ENCODE results near the gene DNM1L.
A peak's percentile ranks its signal among the peaks of the same experiment; 100 is the strongest.

The DNM1L gene

DNA sequence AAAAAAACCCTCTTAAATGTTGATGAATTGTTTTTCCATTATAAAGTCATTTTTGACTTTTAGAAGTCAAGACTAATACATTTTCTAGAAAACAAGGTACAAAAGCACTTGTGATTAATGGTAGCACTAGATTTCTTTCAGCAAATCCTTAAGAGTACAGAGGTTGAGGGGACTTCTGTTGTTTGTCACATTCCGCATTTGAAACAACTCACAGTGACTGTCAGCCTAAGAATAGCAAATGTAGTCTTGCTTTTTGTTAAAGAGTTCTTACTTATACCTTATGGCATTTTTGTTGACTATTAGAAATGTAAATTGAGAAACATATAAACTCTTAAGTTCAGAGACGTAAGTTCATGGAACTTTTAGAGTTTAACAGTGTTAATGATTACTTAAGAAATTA, 60.2 kb downstream of the DNM1L start:
- in situ Hi-C loops (cut with MboI; ENCODE audit: low pct_unique_long_range_greater_than_20kb, low sequenced_read_pairs, unreplicated experiment), result no loop called here
- DNase-seq (ENCODE audit: low spot score), result no peak

DNA sequence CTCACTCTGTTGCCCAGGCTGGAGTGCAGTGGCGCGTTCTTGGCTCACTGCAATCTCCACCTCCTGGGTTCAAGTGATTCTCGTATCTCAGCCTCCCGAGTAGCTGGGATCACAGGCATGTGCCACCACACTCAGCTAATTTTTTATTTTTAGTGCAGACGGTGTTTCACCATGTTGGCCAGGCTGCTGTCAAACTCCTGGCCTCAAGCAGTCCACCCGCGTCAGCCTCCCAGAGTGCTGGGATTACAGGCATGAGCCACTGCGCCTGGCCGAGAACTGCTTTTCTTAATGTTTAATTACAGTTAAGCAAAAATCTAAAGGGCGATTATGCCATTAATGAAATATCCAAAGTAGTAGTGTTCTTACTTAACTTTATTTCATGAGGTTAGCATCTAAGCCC, 63.0 kb downstream of the DNM1L start:
- DNase-seq (ENCODE audit: low spot score), result no peak
- in situ Hi-C loops (cut with MboI; ENCODE audit: low pct_unique_long_range_greater_than_20kb, low sequenced_read_pairs, unreplicated experiment), result no loop called here
- TF ChIP-seq, protein P1, sequence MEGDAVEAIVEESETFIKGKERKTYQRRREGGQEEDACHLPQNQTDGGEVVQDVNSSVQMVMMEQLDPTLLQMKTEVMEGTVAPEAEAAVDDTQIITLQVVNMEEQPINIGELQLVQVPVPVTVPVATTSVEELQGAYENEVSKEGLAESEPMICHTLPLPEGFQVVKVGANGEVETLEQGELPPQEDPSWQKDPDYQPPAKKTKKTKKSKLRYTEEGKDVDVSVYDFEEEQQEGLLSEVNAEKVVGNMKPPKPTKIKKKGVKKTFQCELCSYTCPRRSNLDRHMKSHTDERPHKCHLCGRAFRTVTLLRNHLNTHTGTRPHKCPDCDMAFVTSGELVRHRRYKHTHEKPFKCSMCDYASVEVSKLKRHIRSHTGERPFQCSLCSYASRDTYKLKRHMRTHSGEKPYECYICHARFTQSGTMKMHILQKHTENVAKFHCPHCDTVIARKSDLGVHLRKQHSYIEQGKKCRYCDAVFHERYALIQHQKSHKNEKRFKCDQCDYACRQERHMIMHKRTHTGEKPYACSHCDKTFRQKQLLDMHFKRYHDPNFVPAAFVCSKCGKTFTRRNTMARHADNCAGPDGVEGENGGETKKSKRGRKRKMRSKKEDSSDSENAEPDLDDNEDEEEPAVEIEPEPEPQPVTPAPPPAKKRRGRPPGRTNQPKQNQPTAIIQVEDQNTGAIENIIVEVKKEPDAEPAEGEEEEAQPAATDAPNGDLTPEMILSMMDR (IDR thresholded peaks at IDR 0.05; ENCODE audit: extremely low read depth, insufficient read depth, missing control alignments), result no peak

More for the DNA sequence above, 60.2 kb downstream of the DNM1L start:
- TF ChIP-seq, protein P1 (IDR thresholded peaks at IDR 0.05; ENCODE audit: extremely low read depth, insufficient read depth, missing control alignments), result no peak

DNA sequence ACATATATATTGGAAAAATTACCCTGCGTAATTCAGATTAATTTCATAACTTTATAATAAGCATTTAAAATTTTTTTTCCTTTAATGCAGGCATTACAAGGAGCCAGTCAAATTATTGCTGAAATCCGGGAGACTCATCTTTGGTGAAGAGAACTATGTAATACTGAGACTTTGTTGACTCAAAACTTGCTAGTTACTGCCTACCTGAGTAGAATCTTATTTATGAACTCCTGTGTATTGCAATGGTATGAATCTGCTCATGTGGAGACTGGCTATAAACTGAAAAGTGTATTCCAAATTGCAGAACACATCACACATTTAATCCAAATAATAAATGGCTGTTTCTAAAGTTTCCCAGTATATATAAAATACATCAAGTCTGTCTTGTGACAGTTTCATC, 64.2 kb downstream of the DNM1L start:
- no peak for DNase-seq (ENCODE audit: low spot score)
- in situ Hi-C loops (cut with MboI; ENCODE audit: low pct_unique_long_range_greater_than_20kb, low sequenced_read_pairs, unreplicated experiment), result no loop called here
- TF ChIP-seq, protein P1 (IDR thresholded peaks at IDR 0.05; ENCODE audit: extremely low read depth, insufficient read depth, missing control alignments), result no peak

DNA sequence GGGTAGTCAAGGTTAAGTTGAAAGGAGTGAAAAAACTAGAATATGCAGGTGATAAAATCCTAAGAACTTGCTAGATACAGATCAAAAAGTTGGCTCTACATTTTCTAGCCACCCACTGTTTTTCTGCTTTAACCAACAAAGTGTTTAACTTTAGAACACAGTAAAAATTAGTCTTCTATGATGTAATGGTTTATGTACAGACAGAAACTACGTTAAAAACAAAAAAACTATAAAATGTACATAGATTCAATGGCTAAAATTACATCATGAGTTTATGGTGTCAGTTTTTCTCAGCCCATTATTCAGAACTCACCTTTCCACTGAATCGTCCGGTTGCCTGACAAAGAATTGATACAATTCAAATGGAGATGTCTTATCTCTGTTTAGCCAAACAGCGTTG, 74.5 kb downstream of the DNM1L start:
- DNase-seq (ENCODE audit: low spot score), result no peak
- in situ Hi-C loops (cut with MboI; ENCODE audit: low pct_unique_long_range_greater_than_20kb, low sequenced_read_pairs, unreplicated experiment), result loop anchor here (10.0 to 25.0 kb wide), 3 partner anchors 159 to 1271 kb away; partner anchors contain the start of gene ALG10
- TF ChIP-seq, protein P1 (IDR thresholded peaks at IDR 0.05; ENCODE audit: extremely low read depth, insufficient read depth, missing control alignments), result no peak

DNA sequence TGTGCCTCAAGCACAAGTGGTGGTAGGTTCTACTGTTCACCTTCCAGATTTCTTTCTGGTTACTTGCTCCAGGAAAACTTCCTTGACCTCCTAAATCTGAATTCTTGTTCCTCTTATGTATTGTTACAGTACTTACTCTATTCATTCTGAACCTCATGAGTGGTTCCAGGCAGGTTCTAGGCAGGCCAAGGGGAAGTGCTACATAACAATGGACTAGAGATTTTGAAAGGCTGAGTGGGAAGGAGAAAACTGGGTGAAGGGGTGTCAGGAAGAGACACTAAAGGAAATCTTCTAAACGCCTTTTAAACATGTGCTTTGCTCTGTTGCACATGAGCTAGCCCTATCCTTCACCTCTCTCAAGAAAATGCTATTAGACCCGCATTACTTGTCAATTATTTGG, 75.0 kb downstream of the DNM1L start:
- TF ChIP-seq, protein P1 (IDR thresholded peaks at IDR 0.05; ENCODE audit: extremely low read depth, insufficient read depth, missing control alignments), result no peak
- in situ Hi-C loops (cut with MboI; ENCODE audit: low pct_unique_long_range_greater_than_20kb, low sequenced_read_pairs, unreplicated experiment), result loop anchor here (10.0 to 25.0 kb wide), 3 partner anchors 158 to 1271 kb away; partner anchors contain the start of gene ALG10
- no peak for DNase-seq (ENCODE audit: low spot score)

DNA sequence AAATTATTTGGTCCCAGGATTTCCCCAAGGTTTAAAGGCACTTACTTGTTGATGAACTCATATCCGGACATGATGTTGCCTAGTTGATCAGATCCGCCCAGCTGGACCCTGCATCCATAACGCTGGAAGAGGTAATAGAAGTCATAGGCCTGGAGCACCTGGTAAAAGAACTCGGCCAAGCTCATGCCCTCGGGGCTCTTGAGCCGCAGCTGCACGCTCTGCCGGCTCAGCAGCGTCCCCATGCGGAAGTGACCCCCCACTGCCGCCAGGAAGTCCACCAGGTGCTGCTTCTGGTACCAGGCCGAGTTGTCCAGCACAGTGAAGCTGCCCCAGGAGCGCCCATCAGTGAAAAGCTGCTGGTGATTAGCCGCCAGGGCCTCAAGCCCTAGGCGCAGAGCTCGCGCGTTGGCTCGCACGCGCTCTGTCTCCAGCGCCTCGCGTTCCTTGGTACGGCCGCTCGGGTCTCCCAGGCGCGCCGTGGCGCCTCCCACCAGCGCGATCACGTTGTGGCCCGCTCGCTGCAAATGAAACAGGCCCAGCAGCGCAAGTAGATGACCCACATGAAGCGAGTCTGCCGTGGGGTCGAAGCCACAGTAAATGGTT, 76.1 kb downstream of the DNM1L start:
- TF ChIP-seq, protein P1 (IDR thresholded peaks at IDR 0.05; ENCODE audit: extremely low read depth, insufficient read depth, missing control alignments), result peak; percentile 95
- DNase-seq (ENCODE audit: low spot score), result peak; percentile 61
- in situ Hi-C loops (cut with MboI; ENCODE audit: low pct_unique_long_range_greater_than_20kb, low sequenced_read_pairs, unreplicated experiment), result loop anchor here (10.0 to 25.0 kb wide), 3 partner anchors 157 to 1270 kb away; partner anchors contain the start of gene ALG10
